Keratinocyte (primary cell): ENCODE results near the gene GARIN5B.

ENCODE experiments used
- EZH2 ChIP-seq: IDR thresholded peaks from one replicate; pipeline ENCODE4 v1.6.1; 2012; ENCODE audit warnings: inconsistent platforms, mild to moderate bottlenecking, low read length, moderate library complexity
- TF ChIP-seq, protein P1 (sequence below), 3 experiments: IDR thresholded peaks in 1 of 3; conservative IDR thresholded peaks in 1 of 3; optimal IDR thresholded peaks in 1 of 3; 2 replicates in 2 of 3; 3 replicates in 1 of 3; pipeline versions ENCODE3 to v1.5.1; 2011; ENCODE audit warnings: low read length in 3 of 3, mild to moderate bottlenecking in 3 of 3, moderate library complexity in 2 of 3, control low read depth in 1 of 3, inconsistent platforms in 1 of 3; ENCODE audit not compliant: insufficient read depth in 2 of 3; ENCODE audit errors: extremely low read depth in 1 of 3

DNA sequence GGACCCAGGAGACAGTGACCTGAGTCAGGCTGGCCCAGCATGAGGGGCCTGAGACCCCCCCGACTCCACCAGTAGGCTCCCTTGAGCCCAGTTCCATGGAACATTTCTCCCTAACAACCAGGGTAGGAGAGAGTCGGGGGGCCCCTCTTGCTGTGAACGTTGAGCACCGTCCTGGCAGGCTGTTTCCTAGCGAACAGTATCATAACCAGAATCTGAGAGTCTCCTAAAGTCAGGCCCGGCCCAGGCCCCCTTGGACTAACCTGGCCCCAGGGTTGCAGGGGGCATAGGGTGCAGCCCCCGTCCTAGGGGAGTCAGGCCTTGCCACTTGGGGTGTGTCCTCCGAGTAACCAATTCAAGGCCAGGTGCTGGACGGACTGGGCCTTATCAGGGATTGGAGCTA, 51.7 kb downstream of the GARIN5B start:
- TF ChIP-seq, protein P1, sequence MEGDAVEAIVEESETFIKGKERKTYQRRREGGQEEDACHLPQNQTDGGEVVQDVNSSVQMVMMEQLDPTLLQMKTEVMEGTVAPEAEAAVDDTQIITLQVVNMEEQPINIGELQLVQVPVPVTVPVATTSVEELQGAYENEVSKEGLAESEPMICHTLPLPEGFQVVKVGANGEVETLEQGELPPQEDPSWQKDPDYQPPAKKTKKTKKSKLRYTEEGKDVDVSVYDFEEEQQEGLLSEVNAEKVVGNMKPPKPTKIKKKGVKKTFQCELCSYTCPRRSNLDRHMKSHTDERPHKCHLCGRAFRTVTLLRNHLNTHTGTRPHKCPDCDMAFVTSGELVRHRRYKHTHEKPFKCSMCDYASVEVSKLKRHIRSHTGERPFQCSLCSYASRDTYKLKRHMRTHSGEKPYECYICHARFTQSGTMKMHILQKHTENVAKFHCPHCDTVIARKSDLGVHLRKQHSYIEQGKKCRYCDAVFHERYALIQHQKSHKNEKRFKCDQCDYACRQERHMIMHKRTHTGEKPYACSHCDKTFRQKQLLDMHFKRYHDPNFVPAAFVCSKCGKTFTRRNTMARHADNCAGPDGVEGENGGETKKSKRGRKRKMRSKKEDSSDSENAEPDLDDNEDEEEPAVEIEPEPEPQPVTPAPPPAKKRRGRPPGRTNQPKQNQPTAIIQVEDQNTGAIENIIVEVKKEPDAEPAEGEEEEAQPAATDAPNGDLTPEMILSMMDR (optimal IDR thresholded peaks at IDR 0.05 in 1 of 3, IDR thresholded peaks at IDR 0.05 in 1 of 3, conservative IDR thresholded peaks at IDR 0.05 in 1 of 3; ENCODE audit: extremely low read depth in 1 of 3, insufficient read depth in 2 of 3, low read length in 3 of 3): no peak
- no peak for TF ChIP-seq EZH2
